H1 (cell line): ENCODE results near the gene OR51B6.
"Not testable (repeated sequence)": the region's sequence is repeated elsewhere in the genome, so short reads cannot be mapped to it uniquely, and the experiment has no call there.

Experiments used
- ASH2L ChIP-seq: fragments of 200-600, 300-600 bp; sonication (generic); IDR thresholded peaks from one replicate; pipeline ENCODE4 v1.7.1; 2017; ENCODE audit warnings: low read length
- CBX5 ChIP-seq: fragments of 300-800, 300-1000 bp; sonication (generic); IDR thresholded peaks from 2 replicates; pipeline ENCODE4 v1.7.1; 2016; ENCODE audit warnings: antibody characterized with exemption, low read length, low read depth
- CEBPB ChIP-seq: IDR thresholded peaks from 2 replicates; pipeline ENCODE4 v1.6.1; 2012; ENCODE audit warnings: low read depth, low read length
- CREB1 ChIP-seq: IDR thresholded peaks from 2 replicates; pipeline ENCODE4 v1.6.1; 2012; ENCODE audit warnings: inconsistent platforms
- EGR1 ChIP-seq: IDR thresholded peaks from 2 replicates; pipeline ENCODE4 v1.6.1; 2011; ENCODE audit warnings: low read depth, low read length, borderline replicate concordance
- EZH2 ChIP-seq: fragments of 200-600 bp; sonication (generic); IDR thresholded peaks from 2 replicates; pipeline ENCODE4 v1.7.1; 2012; ENCODE audit warnings: low read depth, mild to moderate bottlenecking, moderate library complexity, low read length, inconsistent platforms; ENCODE audit not compliant: severe bottlenecking
- GTF2F1 ChIP-seq: IDR thresholded peaks from 2 replicates; pipeline ENCODE4 v1.6.1; 2012; ENCODE audit warnings: low read depth, low read length, improper control_type of control experiment, borderline replicate concordance
- POLR2AphosphoS5 ChIP-seq: IDR thresholded peaks from 2 replicates; pipeline ENCODE4 v1.6.1; 2011; ENCODE audit warnings: low read depth, low read length
- RAD21 ChIP-seq, 2 experiments: IDR thresholded peaks in 1 of 2; conservative IDR thresholded peaks in 1 of 2; 2 replicates each; pipeline ENCODE4 v1.6.1; 2011; ENCODE audit warnings: low read depth in 2 of 2, low read length in 2 of 2, improper control_type of control experiment in 1 of 2, inconsistent platforms in 1 of 2, mild to moderate bottlenecking in 1 of 2, moderate library complexity in 1 of 2
- SP2 ChIP-seq: IDR thresholded peaks from 2 replicates; pipeline ENCODE4 v1.6.1; 2012; ENCODE audit warnings: mild to moderate bottlenecking, low read length, inconsistent platforms
- YY1 ChIP-seq: IDR thresholded peaks from 2 replicates; pipeline ENCODE4 v1.6.1; 2011; ENCODE audit warnings: low read depth, mild to moderate bottlenecking, low read length
- TF ChIP-seq, protein P1 (sequence below), 3 experiments: IDR thresholded peaks; 1 replicate in 2 of 3; 2 replicates in 1 of 3; pipeline versions ENCODE4 v1.5.1 to v1.6.1; 2011; ENCODE audit warnings: low read length in 3 of 3, mild to moderate bottlenecking in 3 of 3, inconsistent platforms in 2 of 3, low read depth in 1 of 3, moderate library complexity in 1 of 3; ENCODE audit not compliant: insufficient read depth in 1 of 3; ENCODE audit errors: control extremely low read depth in 1 of 3

DNA sequence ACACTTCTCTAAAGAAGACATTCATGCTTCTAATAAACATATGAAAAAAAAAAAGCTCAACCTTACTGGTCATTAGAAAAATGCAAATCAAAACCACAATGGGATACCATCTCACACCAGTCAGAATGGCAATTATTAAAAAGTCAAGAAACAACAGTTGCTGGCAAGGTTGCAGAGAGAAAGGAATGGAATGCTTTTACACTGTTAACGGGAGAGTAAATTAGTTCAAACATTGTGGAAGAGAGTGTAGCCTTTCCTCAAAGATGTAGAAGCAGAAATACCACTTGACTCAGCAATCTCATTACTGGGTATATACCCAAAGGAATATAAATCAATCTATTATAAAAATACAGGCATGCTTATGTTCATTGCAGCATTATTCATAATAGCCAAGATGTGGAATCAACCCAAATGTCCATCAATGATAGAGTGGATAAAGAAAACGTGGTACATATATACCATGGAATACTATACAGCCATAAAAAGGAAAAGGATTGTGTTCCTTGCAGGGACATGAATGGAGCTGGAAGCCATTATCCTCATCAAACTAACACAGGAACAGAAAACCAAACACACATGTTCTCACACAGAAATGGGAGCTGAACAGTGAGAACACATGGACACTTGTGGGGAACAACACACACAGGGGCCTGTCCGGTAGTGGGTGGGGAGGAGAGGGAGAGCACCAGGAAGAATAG lies 37.8 kb upstream of the OR51B6 start:
- TF ChIP-seq ASH2L; EZH2; SP2; POLR2AphosphoS5; YY1; CBX5; GTF2F1; CREB1; RAD21 (IDR thresholded peaks at IDR 0.05 in 1 of 2, conservative IDR thresholded peaks at IDR 0.05 in 1 of 2; ENCODE audit: low read depth in 2 of 2, low read length in 2 of 2); EGR1; CEBPB: not testable (repeated sequence)
- TF ChIP-seq, protein P1, sequence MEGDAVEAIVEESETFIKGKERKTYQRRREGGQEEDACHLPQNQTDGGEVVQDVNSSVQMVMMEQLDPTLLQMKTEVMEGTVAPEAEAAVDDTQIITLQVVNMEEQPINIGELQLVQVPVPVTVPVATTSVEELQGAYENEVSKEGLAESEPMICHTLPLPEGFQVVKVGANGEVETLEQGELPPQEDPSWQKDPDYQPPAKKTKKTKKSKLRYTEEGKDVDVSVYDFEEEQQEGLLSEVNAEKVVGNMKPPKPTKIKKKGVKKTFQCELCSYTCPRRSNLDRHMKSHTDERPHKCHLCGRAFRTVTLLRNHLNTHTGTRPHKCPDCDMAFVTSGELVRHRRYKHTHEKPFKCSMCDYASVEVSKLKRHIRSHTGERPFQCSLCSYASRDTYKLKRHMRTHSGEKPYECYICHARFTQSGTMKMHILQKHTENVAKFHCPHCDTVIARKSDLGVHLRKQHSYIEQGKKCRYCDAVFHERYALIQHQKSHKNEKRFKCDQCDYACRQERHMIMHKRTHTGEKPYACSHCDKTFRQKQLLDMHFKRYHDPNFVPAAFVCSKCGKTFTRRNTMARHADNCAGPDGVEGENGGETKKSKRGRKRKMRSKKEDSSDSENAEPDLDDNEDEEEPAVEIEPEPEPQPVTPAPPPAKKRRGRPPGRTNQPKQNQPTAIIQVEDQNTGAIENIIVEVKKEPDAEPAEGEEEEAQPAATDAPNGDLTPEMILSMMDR (IDR thresholded peaks at IDR 0.05; ENCODE audit: control extremely low read depth in 1 of 3, insufficient read depth in 1 of 3, low read depth in 1 of 3, low read length in 3 of 3): not testable (repeated sequence)
